CD14-positive monocyte (primary cell): Measurements from ENCODE around the gene COL25A1. TPM values are rescaled to one million over a fixed set of nuclear protein-coding genes. Genes with fewer than 3 reads are reported as not detected.

ENCODE experiments used
- DNase-seq, 3 donors: peaks; one replicate each; pipeline ENCODE4 v3.0.0-alpha.2; 2011 to 2022
- H2AFZ ChIP-seq: 2 replicates; pipeline ENCODE4 v1.6.0; 2012; ENCODE audit warnings: mild to moderate bottlenecking, low read depth, low read length, inconsistent platforms; ENCODE audit not compliant: insufficient read depth, poor library complexity, severe bottlenecking
- H3K27ac ChIP-seq, 2 donors: 1 replicate in 1 of 2; 2 replicates in 1 of 2; pipeline ENCODE4 v1.5.1; 2012 to 2013; ENCODE audit warnings: low read length in 2 of 2, control low read depth in 1 of 2, inconsistent platforms in 1 of 2, low read depth in 1 of 2, mild to moderate bottlenecking in 1 of 2
- H3K27me3 ChIP-seq, 2 donors: one replicate each; pipeline versions ENCODE4 v1.6.0 to v1.6.1; 2011 to 2013; ENCODE audit warnings: low read length in 2 of 2; ENCODE audit not compliant: control insufficient read depth in 2 of 2, insufficient read depth in 2 of 2
- H3K36me3 ChIP-seq, 2 donors: replicated peaks in 1 of 2; 1 replicate in 1 of 2; 2 replicates in 1 of 2; pipeline versions ENCODE4 v1.5.1 to v1.6.1; 2012 to 2013; ENCODE audit warnings: low read length in 2 of 2, control low read depth in 1 of 2, inconsistent platforms in 1 of 2, mild to moderate bottlenecking in 1 of 2; ENCODE audit not compliant: insufficient read depth in 2 of 2, control insufficient read depth in 1 of 2
- H3K4me1 ChIP-seq, 2 donors: 1 replicate in 1 of 2; 2 replicates in 1 of 2; pipeline versions ENCODE4 v1.5.1 to v1.6.1; 2012 to 2013; ENCODE audit warnings: low read length in 2 of 2, control low read depth in 1 of 2, inconsistent platforms in 1 of 2, mild to moderate bottlenecking in 1 of 2, moderate library complexity in 1 of 2; ENCODE audit not compliant: insufficient read depth in 2 of 2, control insufficient read depth in 1 of 2
- H3K4me2 ChIP-seq: replicated peaks from 2 replicates; pipeline ENCODE3; 2012; ENCODE audit warnings: low read length, moderate library complexity, mild to moderate bottlenecking; ENCODE audit not compliant: poor library complexity, severe bottlenecking; ENCODE audit errors: extremely low read depth
- H3K4me3 ChIP-seq, 3 experiments: fragments of 200-600 bp in 1 of 3; sonication (generic) in 1 of 3; replicated peaks in 1 of 3; 1 replicate in 2 of 3; 2 replicates in 1 of 3; pipeline ENCODE4 v1.5.1; 2011 to 2013; ENCODE audit warnings: low read length in 3 of 3, mild to moderate bottlenecking in 3 of 3, control low read depth in 2 of 3, low read depth in 2 of 3, inconsistent platforms in 1 of 3, moderate library complexity in 1 of 3
- H3K79me2 ChIP-seq: 2 replicates; pipeline ENCODE4 v1.6.0; 2012; ENCODE audit warnings: mild to moderate bottlenecking, control low read depth, inconsistent platforms, low read length, moderate library complexity; ENCODE audit not compliant: insufficient read depth
- H3K9ac ChIP-seq: 2 replicates; pipeline ENCODE4 v1.6.0; 2017; ENCODE audit warnings: low read length, mild to moderate bottlenecking; ENCODE audit not compliant: insufficient read depth, poor library complexity, severe bottlenecking
- H3K9me3 ChIP-seq, 2 donors: replicated peaks in 1 of 2; 1 replicate in 1 of 2; 2 replicates in 1 of 2; pipeline versions ENCODE4 v1.5.1 to v1.6.1; 2012 to 2013; ENCODE audit warnings: low read length in 2 of 2, control low read depth in 1 of 2; ENCODE audit not compliant: control insufficient read depth in 1 of 2, insufficient read depth in 1 of 2
- H4K20me1 ChIP-seq: 2 replicates; pipeline ENCODE4 v1.6.0; 2012; ENCODE audit warnings: mild to moderate bottlenecking, low read length, control low read depth, moderate library complexity; ENCODE audit not compliant: insufficient read depth
- H3K27ac Mint-ChIP-seq, 7 donors: one replicate each; pipeline ENCODE4 v1.8.0; 2020; ENCODE audit warnings: mild to moderate bottlenecking in 7 of 7, mixed read lengths in 7 of 7, moderate library complexity in 6 of 7, inconsistent platforms in 2 of 7
- H3K27me3 Mint-ChIP-seq, 3 donors: one replicate each; pipeline ENCODE4 v1.8.0; 2021 to 2022; ENCODE audit warnings: low read depth in 3 of 3, mild to moderate bottlenecking in 3 of 3, mixed read lengths in 3 of 3, moderate library complexity in 3 of 3, inconsistent platforms in 1 of 3
- H3K36me3 Mint-ChIP-seq, 2 donors: one replicate each; pipeline ENCODE4 v1.8.0; 2020; ENCODE audit warnings: mixed read lengths in 2 of 2, inconsistent platforms in 1 of 2, mild to moderate bottlenecking in 1 of 2
- H3K4me1 Mint-ChIP-seq: one replicate; pipeline ENCODE4 v1.8.0; 2020; ENCODE audit warnings: mild to moderate bottlenecking, mixed read lengths
- H3K4me3 Mint-ChIP-seq, 2 donors: one replicate each; pipeline ENCODE4 v1.8.0; 2020; ENCODE audit warnings: mild to moderate bottlenecking in 2 of 2, mixed read lengths in 2 of 2, moderate library complexity in 1 of 2
- H3K9me3 Mint-ChIP-seq, 7 donors: one replicate each; pipeline ENCODE4 v1.8.0; 2020 to 2022; ENCODE audit warnings: mixed read lengths in 7 of 7, mild to moderate bottlenecking in 6 of 7, moderate library complexity in 6 of 7, inconsistent platforms in 2 of 7
- CTCF ChIP-seq: fragments of 200-600 bp; IDR thresholded peaks from one replicate; pipeline ENCODE4 v1.8.0; 2022; ENCODE audit warnings: antibody characterized with exemption, mild to moderate bottlenecking
- WGBS: methylation state at CpG from one replicate; pipeline ENCODE4 v1.1.5; 2013; ENCODE audit warnings: missing lambda C conversion rate; ENCODE audit not compliant: insufficient coverage; 5-methylcytosine and 5-hydroxymethylcytosine counted together
- intact Hi-C, 2 donors: fragments of 100-400 bp; cut with micrococcal nuclease; formaldehyde crosslinking; loops; one replicate each; pipeline versions ENCODE4 v1.15.0 to v1.15.1; 2023
- polyA plus RNA-seq, 3 donors: library from polyadenylated mRNA; depleted of rRNA in 1 of 3; unstranded in 2 of 3; stranded (reverse) in 1 of 3; fragments of 300-500 nt in 2 of 3; fragments of >200 nt in 1 of 3; fragmentation: Illumina TruSeq in 2 of 3; gene quantifications; 1 replicate in 2 of 3; 2 replicates in 1 of 3; pipeline ENCODE4 v1.2.3, GENCODE V29; 2012 to 2021

Gene COL25A1
- polyA plus RNA-seq, 3 donors: not detected

GRCh38 chr4:108787724-108788123 is 514.7 kb downstream of the COL25A1 start:
- no peaks in the 10 kb centered on the region for H3K4me1 ChIP-seq
- WGBS: 97% methylated on average over 14 of the region's 16 CpGs
- no peaks in the 10 kb centered on the region for H3K36me3 Mint-ChIP-seq
- H3K4me3 ChIP-seq: no peak overlapping the region
- no peak for TF ChIP-seq CTCF
- no peak overlapping the region for H3K27ac ChIP-seq
- H3K27me3 Mint-ChIP-seq: peaks cover 4 to 9% (median 6%) of the 10 kb centered on the region in 3 donors
- no peak for DNase-seq
- no peaks in the 10 kb centered on the region for H4K20me1 ChIP-seq
- H3K4me1 Mint-ChIP-seq: no peaks in the 10 kb centered on the region
- H2AFZ ChIP-seq: no peak overlapping the region
- H3K9me3 Mint-ChIP-seq: peaks cover 0 to 2% (median 0%) of the 10 kb centered on the region in 7 donors
- H3K9ac ChIP-seq: no peak overlapping the region
- no peaks in the 10 kb centered on the region for H3K27me3 ChIP-seq
- intact Hi-C loops: no loop called here
- H3K4me2 ChIP-seq: no peak overlapping the region
- no peaks in the 10 kb centered on the region for H3K36me3 ChIP-seq
- no peaks in the 10 kb centered on the region for H3K79me2 ChIP-seq
- H3K9me3 ChIP-seq: no peaks in the 10 kb centered on the region
- H3K4me3 Mint-ChIP-seq: no peak overlapping the region
- H3K27ac Mint-ChIP-seq: no peak overlapping the region

GRCh38 chr4:108787106-108787505 is 515.4 kb downstream of the COL25A1 start:
- no peak overlapping the region for H3K27ac Mint-ChIP-seq
- H3K79me2 ChIP-seq: no peaks in the 10 kb centered on the region
- no peaks in the 10 kb centered on the region for H3K9me3 ChIP-seq
- H3K27me3 ChIP-seq: no peaks in the 10 kb centered on the region
- H3K36me3 Mint-ChIP-seq: no peaks in the 10 kb centered on the region
- no peak overlapping the region for H3K4me3 Mint-ChIP-seq
- no peaks in the 10 kb centered on the region for H3K4me1 Mint-ChIP-seq
- intact Hi-C loops: no loop called here
- no peak overlapping the region for H3K27ac ChIP-seq
- no peak overlapping the region for H2AFZ ChIP-seq
- TF ChIP-seq CTCF: no peak
- H3K9me3 Mint-ChIP-seq: peaks cover 0 to 2% (median 0%) of the 10 kb centered on the region in 7 donors
- no peak for DNase-seq
- no peak overlapping the region for H3K4me3 ChIP-seq
- no peaks in the 10 kb centered on the region for H3K4me1 ChIP-seq
- H3K4me2 ChIP-seq: no peak overlapping the region
- H3K9ac ChIP-seq: no peak overlapping the region
- 92% methylated on average over 13 of the region's 14 CpGs for WGBS
- no peaks in the 10 kb centered on the region for H4K20me1 ChIP-seq
- H3K27me3 Mint-ChIP-seq: peaks cover 4 to 9% (median 4%) of the 10 kb centered on the region in 3 donors
- H3K36me3 ChIP-seq: no peaks in the 10 kb centered on the region
